ENCODE data around the gene RAD52. TPM values are rescaled to one million over a fixed set of nuclear protein-coding genes. Genes with fewer than 3 reads are reported as not detected.

Gene RAD52
- total RNA-seq, 5 donors from 2014 or later (not counting 1 experiment from before 2014, with no cell fraction given): 12.7 to 28.4 (median 18.3) TPM

- H3K4me3 Mint-ChIP-seq: no peak overlapping the region
- ChIA-PET POLR2A (no interaction called here), CTCF (interaction anchor here in 1 of 2 donors (0.6 kb wide), 1 partner anchor 170 kb away, joined by 3 read pairs; no protein-coding TSS in a partner anchor)
- no peak overlapping the region for H3K4me3 ChIP-seq (ENCODE audit: control insufficient read depth in 1 of 2, extremely low read depth in 1 of 2, low read length in 1 of 2)
- H3K4me1 Mint-ChIP-seq: no peaks in the 10 kb centered on the region
- no CpG with 5 or more reads among the region's 6 CpGs for WGBS (ENCODE audit: insufficient coverage)
- H3K9me3 ChIP-seq: no peaks in the 10 kb centered on the region
- H3K36me3 Mint-ChIP-seq: no peaks in the 10 kb centered on the region
- H3K36me3 ChIP-seq (ENCODE audit: control insufficient read depth in 2 of 2, extremely low read depth in 1 of 2, insufficient read depth in 1 of 2, low read length in 1 of 2): no peaks in the 10 kb centered on the region
- H3K27ac ChIP-seq (ENCODE audit: low read length): no peak overlapping the region
- H3K27me3 Mint-ChIP-seq: no peaks in the 10 kb centered on the region
- no peaks in the 10 kb centered on the region for H3K9me3 Mint-ChIP-seq
- no peaks in the 10 kb centered on the region for H3K4me1 ChIP-seq (ENCODE audit: control insufficient read depth in 1 of 2, extremely low read depth in 1 of 2, insufficient read depth in 2 of 2, low read length in 2 of 2)
- no peaks in the 10 kb centered on the region for H3K27me3 ChIP-seq (replicated peaks in 1 of 2; ENCODE audit: control insufficient read depth in 2 of 2, extremely low read depth in 1 of 2, insufficient read depth in 2 of 2, low read length in 1 of 2)
- no peak overlapping the region for H3K27ac Mint-ChIP-seq
- ATAC-seq (replicated peaks in 1 of 4): no peak
- no peak for DNase-seq
These were observed 6.4 kb upstream of the RAD52 start for GRCh38 chr12:955939-956338.

- H3K9me3 ChIP-seq: no peaks in the 10 kb centered on the region
- H3K27me3 ChIP-seq (replicated peaks in 1 of 2; ENCODE audit: control insufficient read depth in 2 of 2, extremely low read depth in 1 of 2, insufficient read depth in 2 of 2, low read length in 1 of 2): no peaks in the 10 kb centered on the region
- H3K27ac ChIP-seq (ENCODE audit: low read length): no peak overlapping the region
- ChIA-PET CTCF (no interaction called here), POLR2A (no interaction called here)
- Mint-ChIP-seq H3K4me3 (no peak overlapping the region), H3K36me3 (no peaks in the 10 kb centered on the region), H3K27me3 (no peaks in the 10 kb centered on the region), H3K4me1 (no peaks in the 10 kb centered on the region), H3K9me3 (no peaks in the 10 kb centered on the region), H3K27ac (no peak overlapping the region)
- ATAC-seq (replicated peaks in 1 of 4) (no peak), DNase-seq (no peak)
- no peaks in the 10 kb centered on the region for H3K36me3 ChIP-seq (ENCODE audit: control insufficient read depth in 2 of 2, extremely low read depth in 1 of 2, insufficient read depth in 1 of 2, low read length in 1 of 2)
- H3K4me3 ChIP-seq (ENCODE audit: control insufficient read depth in 1 of 2, extremely low read depth in 1 of 2, low read length in 1 of 2): no peak overlapping the region
- H3K4me1 ChIP-seq (ENCODE audit: control insufficient read depth in 1 of 2, extremely low read depth in 1 of 2, insufficient read depth in 2 of 2, low read length in 2 of 2): peaks cover 0 to 5% of the 10 kb centered on the region in 2 experiments
These were observed 5.2 kb upstream of the RAD52 start for GRCh38 chr12:954741-955140.

GRCh38 chr12:953776-954175 is 4.3 kb upstream of the RAD52 start:
- H3K4me1 ChIP-seq (ENCODE audit: control insufficient read depth in 1 of 2, extremely low read depth in 1 of 2, insufficient read depth in 2 of 2, low read length in 2 of 2): peaks cover 0 to 10% of the 10 kb centered on the region in 2 experiments
- Mint-ChIP-seq H3K27ac (no peak overlapping the region), H3K9me3 (no peaks in the 10 kb centered on the region), H3K27me3 (no peaks in the 10 kb centered on the region), H3K4me3 (no peak overlapping the region), H3K4me1 (peaks cover 7 to 8% (median 8%) of the 10 kb centered on the region in 3 donors), H3K36me3 (no peaks in the 10 kb centered on the region)
- DNase-seq: no peak
- H3K27me3 ChIP-seq (replicated peaks in 1 of 2; ENCODE audit: control insufficient read depth in 2 of 2, extremely low read depth in 1 of 2, insufficient read depth in 2 of 2, low read length in 1 of 2): no peaks in the 10 kb centered on the region
- WGBS (ENCODE audit: insufficient coverage): 98% methylated on average over 4 of the region's 7 CpGs
- H3K4me3 ChIP-seq (ENCODE audit: control insufficient read depth in 1 of 2, extremely low read depth in 1 of 2, low read length in 1 of 2): no peak overlapping the region
- H3K27ac ChIP-seq (ENCODE audit: low read length): no peak overlapping the region
- no peaks in the 10 kb centered on the region for H3K36me3 ChIP-seq (ENCODE audit: control insufficient read depth in 2 of 2, extremely low read depth in 1 of 2, insufficient read depth in 1 of 2, low read length in 1 of 2)
- ChIA-PET POLR2A (interaction anchor here in 1 of 2 donors (0.6 kb wide), 1 partner anchor 575 kb away, joined by 6 read pairs; no protein-coding TSS in a partner anchor), CTCF (no interaction called here)
- no peaks in the 10 kb centered on the region for H3K9me3 ChIP-seq
- ATAC-seq (replicated peaks in 1 of 4): no peak

- no peak overlapping the region for H3K4me3 ChIP-seq (ENCODE audit: control insufficient read depth in 1 of 2, extremely low read depth in 1 of 2, low read length in 1 of 2)
- no peaks in the 10 kb centered on the region for H3K9me3 Mint-ChIP-seq
- ChIA-PET POLR2A (interaction anchor here (0.6 to 0.7 kb wide), 3 partner anchors 115 to 540 kb away, joined by 3 to 5 read pairs (median 4); no protein-coding TSS in a partner anchor), CTCF (interaction anchor here (1.1 to 1.3 kb wide), 3 partner anchors 10 to 377 kb away, joined by 3 to 4 read pairs (median 3); no protein-coding TSS in a partner anchor)
- ATAC-seq (replicated peaks in 1 of 4): no peak
- WGBS (ENCODE audit: insufficient coverage): no CpG with 5 or more reads among the region's 1 CpG
- peaks cover 21 to 26% (median 24%) of the 10 kb centered on the region in 3 donors for H3K4me1 Mint-ChIP-seq
- H3K36me3 Mint-ChIP-seq: no peaks in the 10 kb centered on the region
- H3K36me3 ChIP-seq (ENCODE audit: control insufficient read depth in 2 of 2, extremely low read depth in 1 of 2, insufficient read depth in 1 of 2, low read length in 1 of 2): no peaks in the 10 kb centered on the region
- peak overlapping the region in 2 of 3 donors; percentile 7 to 96 for H3K4me3 Mint-ChIP-seq
- no peak for DNase-seq
- H3K27me3 Mint-ChIP-seq: no peaks in the 10 kb centered on the region
- H3K9me3 ChIP-seq: no peaks in the 10 kb centered on the region
- no peak overlapping the region for H3K27ac ChIP-seq (ENCODE audit: low read length)
- no peaks in the 10 kb centered on the region for H3K27me3 ChIP-seq (replicated peaks in 1 of 2; ENCODE audit: control insufficient read depth in 2 of 2, extremely low read depth in 1 of 2, insufficient read depth in 2 of 2, low read length in 1 of 2)
- H3K4me1 ChIP-seq (ENCODE audit: control insufficient read depth in 1 of 2, extremely low read depth in 1 of 2, insufficient read depth in 2 of 2, low read length in 2 of 2): peaks cover 2 to 20% of the 10 kb centered on the region in 2 experiments
- H3K27ac Mint-ChIP-seq: peak overlapping the region in 1 of 2 donors; percentile 53
These were observed 1.7 kb upstream of the RAD52 start for GRCh38 chr12:951176-951575.

- peaks cover 35 to 45% (median 42%) of the 10 kb centered on the region in 3 donors for H3K4me1 Mint-ChIP-seq
- Histone ChIP-seq H3K4me3 (ENCODE audit: control insufficient read depth in 1 of 2, extremely low read depth in 1 of 2, low read length in 1 of 2) (peak overlapping the region in 1 of 2 donors; percentile 80), H3K4me1 (ENCODE audit: control insufficient read depth in 1 of 2, extremely low read depth in 1 of 2, insufficient read depth in 2 of 2, low read length in 2 of 2) (peaks cover 2 to 27% of the 10 kb centered on the region in 2 experiments), H3K27me3 (replicated peaks in 1 of 2; ENCODE audit: control insufficient read depth in 2 of 2, extremely low read depth in 1 of 2, insufficient read depth in 2 of 2, low read length in 1 of 2) (no peaks in the 10 kb centered on the region), H3K36me3 (ENCODE audit: control insufficient read depth in 2 of 2, extremely low read depth in 1 of 2, insufficient read depth in 1 of 2, low read length in 1 of 2) (no peaks in the 10 kb centered on the region), H3K27ac (ENCODE audit: low read length) (no peak overlapping the region), H3K9me3 (no peaks in the 10 kb centered on the region)
- peak overlapping the region; percentile 7 to 52 for H3K27ac Mint-ChIP-seq
- H3K27me3 Mint-ChIP-seq: no peaks in the 10 kb centered on the region
- H3K36me3 Mint-ChIP-seq: peaks cover 6% of the 10 kb centered on the region
- CTCF ChIA-PET: interaction anchor here in 1 of 2 donors (2.0 kb wide), 1 partner anchor 197 kb away, joined by 11 read pairs; the partner anchor contains the start of gene WNK1
- ATAC-seq (replicated peaks in 1 of 4) (no peak), DNase-seq (no peak)
- no peaks in the 10 kb centered on the region for H3K9me3 Mint-ChIP-seq
- peak overlapping the region; percentile 96 to 98 (median 97) for H3K4me3 Mint-ChIP-seq
- POLR2A ChIA-PET: interaction anchor here in 1 of 2 donors (0.6 kb wide), 1 partner anchor 70 kb away, joined by 3 read pairs; no protein-coding TSS in a partner anchor
- WGBS (ENCODE audit: insufficient coverage): 91% methylated on average over 9 of the region's 9 CpGs
These were observed 1.3 kb downstream of the RAD52 start for GRCh38 chr12:948238-948637.

GRCh38 chr12:946631-947030 is 2.9 kb downstream of the RAD52 start:
- POLR2A ChIA-PET: no interaction called here
- Histone ChIP-seq H3K27ac (ENCODE audit: low read length) (no peak overlapping the region), H3K4me3 (ENCODE audit: control insufficient read depth in 1 of 2, extremely low read depth in 1 of 2, low read length in 1 of 2) (no peak overlapping the region), H3K4me1 (ENCODE audit: control insufficient read depth in 1 of 2, extremely low read depth in 1 of 2, insufficient read depth in 2 of 2, low read length in 2 of 2) (peaks cover 2 to 27% of the 10 kb centered on the region in 2 experiments), H3K27me3 (replicated peaks in 1 of 2; ENCODE audit: control insufficient read depth in 2 of 2, extremely low read depth in 1 of 2, insufficient read depth in 2 of 2, low read length in 1 of 2) (no peaks in the 10 kb centered on the region), H3K36me3 (ENCODE audit: control insufficient read depth in 2 of 2, extremely low read depth in 1 of 2, insufficient read depth in 1 of 2, low read length in 1 of 2) (peaks cover 0 to 4% of the 10 kb centered on the region in 2 donors), H3K9me3 (no peaks in the 10 kb centered on the region)
- H3K27me3 Mint-ChIP-seq: no peaks in the 10 kb centered on the region
- H3K27ac Mint-ChIP-seq: peak overlapping the region in 1 of 2 donors; percentile 42
- CTCF ChIA-PET: interaction anchor here in 1 of 2 donors (0.6 kb wide), 2 partner anchors 209 to 372 kb away, joined by 3 read pairs; no protein-coding TSS in a partner anchor
- peaks cover 14% of the 10 kb centered on the region for H3K36me3 Mint-ChIP-seq
- H3K4me1 Mint-ChIP-seq: peaks cover 38 to 49% (median 45%) of the 10 kb centered on the region in 3 donors
- peak overlapping the region in 1 of 3 donors; percentile 2 for H3K4me3 Mint-ChIP-seq
- no peaks in the 10 kb centered on the region for H3K9me3 Mint-ChIP-seq
- ATAC-seq (replicated peaks in 1 of 4) (no peak), DNase-seq (no peak)
- WGBS (ENCODE audit: insufficient coverage): no CpG with 5 or more reads among the region's 6 CpGs

Data from T-cell (primary cell).